Esophagus squamous epithelium (tissue), 4 donors: Measurements from ENCODE around the gene CALU.

Experiments used
- POLR2A ChIP-seq, 4 donors: fragments of 450-650 bp; IDR thresholded peaks; one replicate each; pipeline ENCODE4 v1.6.1; 2017; ENCODE audit warnings: antibody characterized with exemption in 4 of 4, mild to moderate bottlenecking in 4 of 4, moderate library complexity in 3 of 4
- TF ChIP-seq, protein P1 (sequence below), 6 experiments: fragments of 450-650 bp in 4 of 6; fragments of 200-600 bp in 2 of 6; sonication (generic) in 2 of 6; IDR thresholded peaks; one replicate each; pipeline ENCODE4 v1.5.1; 2016 to 2019; ENCODE audit warnings: antibody characterized with exemption in 6 of 6, mild to moderate bottlenecking in 4 of 6, moderate library complexity in 4 of 6

DNA sequence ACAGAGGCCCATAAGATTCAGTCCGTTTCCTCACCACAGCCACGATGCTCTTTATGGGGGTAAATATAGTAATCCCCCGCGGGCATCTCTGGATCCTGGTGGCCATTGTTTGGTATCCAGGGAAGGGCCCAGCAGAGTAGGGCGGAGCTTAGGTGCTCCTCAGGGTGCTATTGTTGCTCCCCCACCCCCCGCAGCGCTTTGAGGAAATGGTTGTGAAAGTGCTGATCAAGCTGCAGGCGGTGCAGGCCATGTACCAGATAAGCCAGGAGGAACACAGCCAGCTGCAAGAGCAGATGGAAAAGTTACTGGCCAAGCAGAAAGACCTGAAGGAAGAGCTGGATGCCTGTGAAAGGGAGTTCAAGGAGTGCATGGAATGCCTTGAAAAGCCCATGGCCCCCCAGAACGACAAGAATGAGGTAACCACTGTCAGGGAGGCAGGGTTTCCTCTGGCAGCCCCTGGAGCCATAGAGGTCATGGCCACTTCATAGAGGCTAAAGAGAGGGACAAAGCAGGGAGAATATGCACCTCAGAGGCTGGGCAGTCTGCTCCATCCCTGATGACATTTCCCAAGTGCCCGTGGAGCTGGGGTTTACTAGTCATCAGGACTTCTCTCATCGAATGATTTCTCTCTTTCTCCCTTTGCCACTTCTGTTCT lies 73.5 kb downstream of the CALU start:
- TF ChIP-seq, protein P1, sequence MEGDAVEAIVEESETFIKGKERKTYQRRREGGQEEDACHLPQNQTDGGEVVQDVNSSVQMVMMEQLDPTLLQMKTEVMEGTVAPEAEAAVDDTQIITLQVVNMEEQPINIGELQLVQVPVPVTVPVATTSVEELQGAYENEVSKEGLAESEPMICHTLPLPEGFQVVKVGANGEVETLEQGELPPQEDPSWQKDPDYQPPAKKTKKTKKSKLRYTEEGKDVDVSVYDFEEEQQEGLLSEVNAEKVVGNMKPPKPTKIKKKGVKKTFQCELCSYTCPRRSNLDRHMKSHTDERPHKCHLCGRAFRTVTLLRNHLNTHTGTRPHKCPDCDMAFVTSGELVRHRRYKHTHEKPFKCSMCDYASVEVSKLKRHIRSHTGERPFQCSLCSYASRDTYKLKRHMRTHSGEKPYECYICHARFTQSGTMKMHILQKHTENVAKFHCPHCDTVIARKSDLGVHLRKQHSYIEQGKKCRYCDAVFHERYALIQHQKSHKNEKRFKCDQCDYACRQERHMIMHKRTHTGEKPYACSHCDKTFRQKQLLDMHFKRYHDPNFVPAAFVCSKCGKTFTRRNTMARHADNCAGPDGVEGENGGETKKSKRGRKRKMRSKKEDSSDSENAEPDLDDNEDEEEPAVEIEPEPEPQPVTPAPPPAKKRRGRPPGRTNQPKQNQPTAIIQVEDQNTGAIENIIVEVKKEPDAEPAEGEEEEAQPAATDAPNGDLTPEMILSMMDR (IDR thresholded peaks at IDR 0.05), result no peak
- no peak for TF ChIP-seq POLR2A (IDR thresholded peaks at IDR 0.05)
